ENCODE data around the gene PEX26. TPM values are rescaled to one million over a fixed set of nuclear protein-coding genes. Genes with fewer than 3 reads are reported as not detected.

The PEX26 gene
- total and polyA plus RNA-seq, 2 of the 13 experiments (the other 11 are each of a cell fraction or from before 2014, with no cell fraction given) = 10.6 to 25.1 TPM

DNA sequence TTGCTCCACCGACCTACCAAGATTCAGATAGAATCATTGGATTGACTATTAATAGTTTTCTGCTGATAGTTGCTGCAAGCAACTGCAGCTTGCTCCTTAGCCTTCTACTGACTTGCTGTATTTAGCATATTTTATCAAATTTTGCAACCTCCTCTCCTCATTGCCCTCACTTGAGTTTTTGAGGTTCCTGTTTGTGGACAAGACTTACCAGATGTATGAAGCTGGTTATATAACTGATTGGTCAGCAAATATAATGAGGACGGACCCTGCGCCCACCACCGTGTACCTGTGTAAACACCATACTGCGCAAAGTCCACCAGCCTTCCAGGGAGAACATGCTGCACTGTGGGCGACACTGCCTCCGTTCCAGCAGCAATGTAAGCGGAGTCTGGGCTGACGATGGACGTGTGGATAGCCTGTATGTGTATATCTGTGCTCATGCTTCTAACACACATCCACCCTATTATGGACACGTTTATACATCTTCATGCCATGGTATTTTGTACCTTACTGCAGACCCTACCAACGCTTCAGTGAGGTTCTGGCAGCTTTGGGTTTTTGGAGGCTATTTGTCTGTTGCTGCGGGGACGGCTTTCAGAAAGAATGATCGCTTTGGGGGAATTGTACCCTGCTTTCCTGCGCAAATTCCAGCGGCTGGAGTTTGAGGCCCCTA, 70.6 kb downstream of the PEX26 start (continued):
- TF ChIP-seq STAT6 (CRISPR knock-in tag; IDR thresholded peaks at IDR 0.05; ENCODE audit: borderline replicate concordance) = no peak; the same call in 1 of the 2 replicates
- TF ChIP-seq NONO (IDR thresholded peaks at IDR 0.05) = no peak
- TF ChIP-seq NONO (CRISPR knock-in tag; conservative IDR thresholded peaks at IDR 0.05) = peak; percentile 99
- peak; percentile 75; the same call in 1 of the 2 replicates for TF ChIP-seq ZKSCAN8 (CRISPR knock-in tag; IDR thresholded peaks at IDR 0.05; ENCODE audit: borderline replicate concordance)
- TF ChIP-seq ZKSCAN5 (CRISPR knock-in tag; IDR thresholded peaks at IDR 0.05) = no peak
- TF ChIP-seq ZMYM4 (CRISPR knock-in tag; IDR thresholded peaks at IDR 0.05) = peak; percentile 93
- no peak for TF ChIP-seq EED (CRISPR knock-in tag; IDR thresholded peaks at IDR 0.05)
- peak; percentile 82 for TF ChIP-seq KMT2B (CRISPR knock-in tag; IDR thresholded peaks at IDR 0.05)
- TF ChIP-seq FOXM1 (CRISPR knock-in tag; IDR thresholded peaks at IDR 0.05) = no peak
- peak; percentile 98 for TF ChIP-seq HNF4G (IDR thresholded peaks at IDR 0.05; ENCODE audit: borderline replicate concordance, low read depth, low read length)
- TF ChIP-seq HNF4G (CRISPR knock-in tag; IDR thresholded peaks at IDR 0.05; ENCODE audit: borderline replicate concordance, low read depth) = peak; percentile 99
- TF ChIP-seq LCORL (IDR thresholded peaks at IDR 0.05) = no peak
- peak; percentile 90 for TF ChIP-seq LCORL (CRISPR knock-in tag; IDR thresholded peaks at IDR 0.05)
- TF ChIP-seq ETV5 (CRISPR knock-in tag; IDR thresholded peaks at IDR 0.05; ENCODE audit: borderline replicate concordance) = peak; percentile 52; the same call in 1 of the 2 replicates
- TF ChIP-seq RAD51 (IDR thresholded peaks at IDR 0.05; ENCODE audit: borderline replicate concordance) = no peak
- TF ChIP-seq SP5 (CRISPR knock-in tag; IDR thresholded peaks at IDR 0.05; ENCODE audit: borderline replicate concordance, low read depth) = peak; percentile 62; the same call in 1 of the 2 replicates
- TF ChIP-seq ZNF577 (CRISPR knock-in tag; IDR thresholded peaks at IDR 0.05; ENCODE audit: borderline replicate concordance, low read depth) = no peak
- no peak for TF ChIP-seq ZBTB3 (CRISPR knock-in tag; IDR thresholded peaks at IDR 0.05; ENCODE audit: borderline replicate concordance, low read depth)
- no peak for TF ChIP-seq ZNF790 (CRISPR knock-in tag; IDR thresholded peaks at IDR 0.05; ENCODE audit: borderline replicate concordance)
- TF ChIP-seq BCL6 (CRISPR knock-in tag; IDR thresholded peaks at IDR 0.05) = peak; percentile 93
- peak; percentile 71; the same call in 1 of the 2 replicates for TF ChIP-seq KDM4B (CRISPR knock-in tag; IDR thresholded peaks at IDR 0.05)
- peak; percentile 83; the same call in 1 of the 2 replicates for TF ChIP-seq ZBTB26 (CRISPR knock-in tag; IDR thresholded peaks at IDR 0.05; ENCODE audit: borderline replicate concordance)
- peak; percentile 98; the same call in 1 of the 2 replicates for TF ChIP-seq SSRP1 (CRISPR knock-in tag; IDR thresholded peaks at IDR 0.05)
- no peak for TF ChIP-seq ADNP (CRISPR knock-in tag; IDR thresholded peaks at IDR 0.05)
- TF ChIP-seq, protein P1, sequence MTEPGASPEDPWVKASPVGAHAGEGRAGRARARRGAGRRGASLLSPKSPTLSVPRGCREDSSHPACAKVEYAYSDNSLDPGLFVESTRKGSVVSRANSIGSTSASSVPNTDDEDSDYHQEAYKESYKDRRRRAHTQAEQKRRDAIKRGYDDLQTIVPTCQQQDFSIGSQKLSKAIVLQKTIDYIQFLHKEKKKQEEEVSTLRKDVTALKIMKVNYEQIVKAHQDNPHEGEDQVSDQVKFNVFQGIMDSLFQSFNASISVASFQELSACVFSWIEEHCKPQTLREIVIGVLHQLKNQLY (CRISPR knock-in tag; IDR thresholded peaks at IDR 0.05) = peak; percentile 93
- TF ChIP-seq ZBTB43 (CRISPR knock-in tag; conservative IDR thresholded peaks at IDR 0.05) = no peak
- TF ChIP-seq ZFP62 (CRISPR knock-in tag; IDR thresholded peaks at IDR 0.05) = no peak
